ENCODE measurements around the gene KIRREL3. TPM values are rescaled to one million over a fixed set of nuclear protein-coding genes. Genes with fewer than 3 reads are reported as not detected.

The KIRREL3 gene
- total and polyA plus RNA-seq, 10 donors: 0.50 to 5.4 (median 2.0) TPM

- Histone ChIP-seq H3K9me3 (peaks cover 0 to 4% (median 0%) of the 10 kb centered on the region in 8 donors), H3K36me3 (no peaks in the 10 kb centered on the region), H3K4me1 (peaks cover 0 to 7% (median 0%) of the 10 kb centered on the region in 6 donors), H3K27me3 (replicated peaks in 1 of 7) (no peaks in the 10 kb centered on the region), H3K4me3 (no peak overlapping the region), H3K27ac (no peak overlapping the region)
- no peak for TF ChIP-seq CTCF (IDR thresholded peaks at IDR 0.05 in 8 of 11, conservative IDR thresholded peaks at IDR 0.05 in 3 of 11)
- TF ChIP-seq POLR2A (IDR thresholded peaks at IDR 0.05): no peak
- no peak for TF ChIP-seq POLR2AphosphoS5 (IDR thresholded peaks at IDR 0.05)
- no peak for DNase-seq
- intact Hi-C loops (cut with DNase I; ENCODE audit: low total_unique reads): no loop called here
- 79 to 86% (median 84%) methylated on average over 3 of the region's 3 CpGs for WGBS, 5 donors
Measured at GRCh38 chr11:126837581-126837980, 163.0 kb downstream of the KIRREL3 start.

DNA sequence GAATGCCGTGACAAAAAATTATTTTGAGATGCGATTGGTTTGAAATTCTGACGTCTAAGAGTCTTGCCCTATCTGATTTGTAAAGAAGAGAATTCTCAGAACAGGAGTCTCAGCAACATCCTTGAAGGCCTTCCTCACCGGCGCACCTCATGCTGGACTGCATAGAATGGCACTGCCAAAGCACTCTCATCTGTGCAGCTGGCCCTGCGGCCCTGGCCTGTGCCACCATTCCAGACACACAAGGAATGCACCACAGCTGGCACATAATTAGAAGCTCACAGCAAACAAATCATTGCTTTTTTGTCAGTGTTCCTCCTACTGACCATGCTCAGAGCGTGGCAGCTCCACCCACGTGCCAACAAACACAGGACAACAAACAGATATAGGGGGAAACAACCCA is 166.0 kb downstream of the KIRREL3 start:
- no peak for DNase-seq
- TF ChIP-seq CTCF (IDR thresholded peaks at IDR 0.05 in 8 of 11, conservative IDR thresholded peaks at IDR 0.05 in 3 of 11): no peak
- TF ChIP-seq POLR2A (IDR thresholded peaks at IDR 0.05): no peak
- TF ChIP-seq POLR2AphosphoS5 (IDR thresholded peaks at IDR 0.05): no peak
- intact Hi-C loops (cut with DNase I; ENCODE audit: low total_unique reads): no loop called here
- H3K4me3 ChIP-seq: no peak overlapping the region
- no peaks in the 10 kb centered on the region for H3K36me3 ChIP-seq
- H3K9me3 ChIP-seq: peaks cover 0 to 4% (median 0%) of the 10 kb centered on the region in 8 donors
- 84 to 94% (median 87%) methylated on average over 8 of the region's 8 CpGs for WGBS, 5 donors
- H3K27ac ChIP-seq: no peak overlapping the region
- H3K27me3 ChIP-seq (replicated peaks in 1 of 7): no peaks in the 10 kb centered on the region
- peaks cover 0 to 7% (median 0%) of the 10 kb centered on the region in 6 donors for H3K4me1 ChIP-seq

GRCh38 chr11:126834149-126834548 is 166.4 kb downstream of the KIRREL3 start:
- TF ChIP-seq CTCF (IDR thresholded peaks at IDR 0.05 in 8 of 11, conservative IDR thresholded peaks at IDR 0.05 in 3 of 11): no peak
- no peak for TF ChIP-seq POLR2A (IDR thresholded peaks at IDR 0.05)
- TF ChIP-seq POLR2AphosphoS5 (IDR thresholded peaks at IDR 0.05): no peak
- WGBS, 5 donors: 70 to 84% (median 78%) methylated on average over 5 of the region's 5 CpGs
- intact Hi-C loops (cut with DNase I; ENCODE audit: low total_unique reads): no loop called here

GRCh38 chr11:126833065-126833464 is 167.5 kb downstream of the KIRREL3 start:
- DNase-seq: no peak
- 87 to 94% (median 88%) methylated on average over 1 of the region's 1 CpG for WGBS, 5 donors
- Histone ChIP-seq H3K4me3 (no peak overlapping the region), H3K9me3 (peaks cover 0 to 4% (median 0%) of the 10 kb centered on the region in 8 donors), H3K36me3 (no peaks in the 10 kb centered on the region), H3K27me3 (replicated peaks in 1 of 7) (peaks cover 0 to 6% (median 0%) of the 10 kb centered on the region in 7 donors), H3K4me1 (no peaks in the 10 kb centered on the region), H3K27ac (no peak overlapping the region)
- intact Hi-C loops (cut with DNase I; ENCODE audit: low total_unique reads): no loop called here
- TF ChIP-seq CTCF (IDR thresholded peaks at IDR 0.05 in 8 of 11, conservative IDR thresholded peaks at IDR 0.05 in 3 of 11): no peak
- TF ChIP-seq POLR2A (IDR thresholded peaks at IDR 0.05): no peak
- no peak for TF ChIP-seq POLR2AphosphoS5 (IDR thresholded peaks at IDR 0.05)

More at GRCh38 chr11:126834149-126834548, 166.4 kb downstream of the KIRREL3 start:
- no peak for DNase-seq
- H3K9me3 ChIP-seq: peaks cover 0 to 4% (median 0%) of the 10 kb centered on the region in 8 donors
- H3K36me3 ChIP-seq: no peaks in the 10 kb centered on the region
- no peaks in the 10 kb centered on the region for H3K27me3 ChIP-seq (replicated peaks in 1 of 7)
- H3K27ac ChIP-seq: no peak overlapping the region
- H3K4me1 ChIP-seq: peaks cover 0 to 5% (median 0%) of the 10 kb centered on the region in 6 donors
- no peak overlapping the region for H3K4me3 ChIP-seq
